Endodermal cell (in vitro differentiated cells): ENCODE measurements around the gene S100B. TPM values are rescaled to one million over a fixed set of nuclear protein-coding genes. Genes with fewer than 3 reads are reported as not detected.

Source experiments
- DNase-seq: peaks from one replicate; pipeline ENCODE4 v3.0.0-alpha.2; 2017
- H3K27ac ChIP-seq: 2 replicates; pipeline ENCODE4 v1.5.1; 2013; ENCODE audit warnings: mild to moderate bottlenecking, low read depth, low read length, moderate library complexity
- H3K27me3 ChIP-seq: 2 replicates; pipeline ENCODE4 v1.6.1; 2013; ENCODE audit warnings: mild to moderate bottlenecking, low read length, moderate library complexity; ENCODE audit not compliant: insufficient read depth, control insufficient read depth, poor library complexity, severe bottlenecking
- H3K36me3 ChIP-seq: 2 replicates; pipeline ENCODE4 v1.7.0; 2013; ENCODE audit warnings: mild to moderate bottlenecking, low read length, moderate library complexity; ENCODE audit not compliant: control insufficient read depth, insufficient read depth
- H3K4me1 ChIP-seq: one replicate; pipeline ENCODE4 v1.7.0; 2013; ENCODE audit warnings: low read length; ENCODE audit not compliant: control insufficient read depth, insufficient read depth
- H3K4me3 ChIP-seq: 2 replicates; pipeline ENCODE4 v1.5.1; 2013; ENCODE audit warnings: mild to moderate bottlenecking, low read length, moderate library complexity
- H3K9ac ChIP-seq: 2 replicates; pipeline ENCODE4 v1.6.1; 2013; ENCODE audit warnings: mild to moderate bottlenecking, low read length, moderate library complexity; ENCODE audit not compliant: poor library complexity, severe bottlenecking; ENCODE audit errors: extremely low read depth
- H3K9me3 ChIP-seq: 2 replicates; pipeline ENCODE4 v1.6.1; 2013; ENCODE audit warnings: mild to moderate bottlenecking, low read length, moderate library complexity; ENCODE audit not compliant: control insufficient read depth
- H3K27ac Mint-ChIP-seq: 2 replicates; pipeline ENCODE4 v1.8.0; 2020; ENCODE audit warnings: mixed read lengths
- H3K27me3 Mint-ChIP-seq: 2 replicates; pipeline ENCODE4 v1.8.0; 2021; ENCODE audit warnings: mild to moderate bottlenecking, mixed read lengths; ENCODE audit not compliant: insufficient read depth
- H3K36me3 Mint-ChIP-seq: 2 replicates; pipeline ENCODE4 v1.8.0; 2020; ENCODE audit warnings: low read depth, mixed read lengths
- H3K4me1 Mint-ChIP-seq: 2 replicates; pipeline ENCODE4 v1.8.0; 2020; ENCODE audit warnings: mixed read lengths
- H3K4me3 Mint-ChIP-seq: 2 replicates; pipeline ENCODE4 v1.8.0; 2020; ENCODE audit warnings: mild to moderate bottlenecking, moderate library complexity, mixed read lengths
- H3K9me3 Mint-ChIP-seq: 2 replicates; pipeline ENCODE4 v1.8.0; 2020; ENCODE audit warnings: mild to moderate bottlenecking, mixed read lengths
- CTCF ChIP-seq: fragments of 200-600 bp; sonication (generic); conservative IDR thresholded peaks from 2 replicates; pipeline ENCODE4 v1.5.0; 2021; ENCODE audit warnings: antibody characterized with exemption, mild to moderate bottlenecking
- WGBS, 2 experiments: methylation state at CpG; one replicate each; pipeline versions ENCODE4 v1.1.5 to v1.1.7; 2013; ENCODE audit warnings: missing lambda C conversion rate in 2 of 2, mixed read lengths in 1 of 2; ENCODE audit not compliant: insufficient coverage in 1 of 2, insufficient read length in 1 of 2; 5-methylcytosine and 5-hydroxymethylcytosine counted together
- total RNA-seq, 2 donors: library from RNA; stranded (reverse); fragmentation: NEBNext Ultra II Directional in 1 of 2; extraction: Animal tissue kit (Norgen Biotek cat#: 25700) in 1 of 2; gene quantifications; 2 replicates in 1 of 2; 3 replicates in 1 of 2; pipeline ENCODE4 v1.2.1, GENCODE V29; 2021

Gene S100B
- total RNA-seq, 2 donors from 2014 or later: not detected

- peak; percentile 52 for TF ChIP-seq CTCF
- no peaks in the 10 kb centered on the region for H3K9me3 Mint-ChIP-seq
- peaks cover 7% of the 10 kb centered on the region for H3K4me1 Mint-ChIP-seq
- DNase-seq: no peak
- Histone ChIP-seq H3K9me3 (no peaks in the 10 kb centered on the region), H3K36me3 (peaks cover 59% of the 10 kb centered on the region), H3K27ac (no peak overlapping the region), H3K4me3 (no peak overlapping the region), H3K27me3 (no peaks in the 10 kb centered on the region), H3K9ac (no peak overlapping the region), H3K4me1 (peaks cover 5% of the 10 kb centered on the region)
- no peak overlapping the region for H3K27ac Mint-ChIP-seq
- WGBS, 2 experiments: 88% methylated on average over 4 of the region's 8 CpGs; no CpG with 5 or more reads in 1 of the 2 experiments
- no peak overlapping the region for H3K4me3 Mint-ChIP-seq
- H3K36me3 Mint-ChIP-seq: peaks cover 65% of the 10 kb centered on the region
- H3K27me3 Mint-ChIP-seq: no peaks in the 10 kb centered on the region
Observed at GRCh38 chr21:46639489-46640386, 34.9 kb upstream of the S100B start.

- Mint-ChIP-seq H3K36me3 (peaks cover 50% of the 10 kb centered on the region), H3K4me1 (peaks cover 14% of the 10 kb centered on the region), H3K9me3 (no peaks in the 10 kb centered on the region), H3K4me3 (no peak overlapping the region), H3K27ac (no peak overlapping the region), H3K27me3 (no peaks in the 10 kb centered on the region)
- 95% methylated on average over 2 to 3 of the region's 3 CpGs for WGBS, 2 experiments
- Histone ChIP-seq H3K4me3 (peak overlapping the region; percentile 42), H3K27ac (no peak overlapping the region), H3K9me3 (no peaks in the 10 kb centered on the region), H3K9ac (no peak overlapping the region), H3K27me3 (no peaks in the 10 kb centered on the region), H3K4me1 (peaks cover 5% of the 10 kb centered on the region), H3K36me3 (peaks cover 43% of the 10 kb centered on the region)
- TF ChIP-seq CTCF: no peak
- no peak for DNase-seq
Observed at GRCh38 chr21:46637952-46638746, 33.3 kb upstream of the S100B start.

- Histone ChIP-seq H3K9me3 (no peaks in the 10 kb centered on the region), H3K4me1 (peaks cover 5% of the 10 kb centered on the region), H3K27me3 (no peaks in the 10 kb centered on the region), H3K4me3 (peak overlapping the region; percentile 93), H3K9ac (no peak overlapping the region), H3K27ac (no peak overlapping the region), H3K36me3 (peaks cover 31% of the 10 kb centered on the region)
- Mint-ChIP-seq H3K27ac (no peak overlapping the region), H3K9me3 (no peaks in the 10 kb centered on the region), H3K4me3 (peak overlapping the region; percentile 86), H3K4me1 (peaks cover 14% of the 10 kb centered on the region), H3K36me3 (peaks cover 42% of the 10 kb centered on the region), H3K27me3 (no peaks in the 10 kb centered on the region)
- TF ChIP-seq CTCF: no peak
- 93 to 94% methylated on average over 6 to 7 of the region's 7 CpGs for WGBS, 2 experiments
- DNase-seq: no peak
Observed at GRCh38 chr21:46636550-46637285, 31.8 kb upstream of the S100B start.
